Trophoblast cell (in vitro differentiated cells and primary cell): ENCODE results near the gene KPTN.

Source experiments
- DNase-seq, 2 donors: peaks; one replicate each; pipeline ENCODE4 v3.0.0-alpha.2; 2016
- H2AFZ ChIP-seq: 2 replicates; pipeline ENCODE4 v1.6.1; 2013; ENCODE audit warnings: low read length, moderate library complexity, mild to moderate bottlenecking; ENCODE audit not compliant: insufficient read depth, poor library complexity
- H2AK5ac ChIP-seq: 2 replicates; pipeline ENCODE4 v1.6.1; 2013; ENCODE audit warnings: mild to moderate bottlenecking, low read length
- H2BK120ac ChIP-seq: 2 replicates; pipeline ENCODE4 v1.6.1; 2013; ENCODE audit warnings: low read length, mild to moderate bottlenecking, moderate library complexity; ENCODE audit not compliant: insufficient read depth, poor library complexity
- H2BK12ac ChIP-seq: 2 replicates; pipeline ENCODE4 v1.6.1; 2013; ENCODE audit warnings: mild to moderate bottlenecking, low read length, moderate library complexity
- H2BK5ac ChIP-seq: 2 replicates; pipeline ENCODE4 v1.6.1; 2013; ENCODE audit warnings: low read length, low read depth, moderate library complexity, mild to moderate bottlenecking; ENCODE audit not compliant: poor library complexity
- H3K14ac ChIP-seq: 2 replicates; pipeline ENCODE4 v1.6.1; 2013; ENCODE audit warnings: mild to moderate bottlenecking, low read length
- H3K18ac ChIP-seq: 2 replicates; pipeline ENCODE4 v1.6.1; 2013; ENCODE audit warnings: mild to moderate bottlenecking, low read length
- H3K23ac ChIP-seq: 2 replicates; pipeline ENCODE4 v1.6.1; 2013; ENCODE audit warnings: low read length
- H3K27ac ChIP-seq: 2 replicates; pipeline ENCODE4 v1.5.1; 2013; ENCODE audit warnings: low read depth, mild to moderate bottlenecking, inconsistent platforms, low read length, moderate library complexity
- H3K27me3 ChIP-seq: 2 replicates; pipeline ENCODE4 v1.6.1; 2013; ENCODE audit warnings: inconsistent platforms, mild to moderate bottlenecking, low read length, moderate library complexity; ENCODE audit not compliant: insufficient read depth
- H3K36me3 ChIP-seq, 2 experiments: 1 replicate in 1 of 2; 2 replicates in 1 of 2; pipeline ENCODE4 v1.6.1; 2013; ENCODE audit warnings: low read length in 2 of 2, mild to moderate bottlenecking in 2 of 2, moderate library complexity in 1 of 2; ENCODE audit not compliant: insufficient read depth in 2 of 2, control insufficient read depth in 1 of 2
- H3K4ac ChIP-seq: 2 replicates; pipeline ENCODE4 v1.6.1; 2013; ENCODE audit warnings: low read depth, mild to moderate bottlenecking, low read length, moderate library complexity
- H3K4me1 ChIP-seq, 2 experiments: 1 replicate in 1 of 2; 2 replicates in 1 of 2; pipeline ENCODE4 v1.6.1; 2013; ENCODE audit warnings: low read length in 2 of 2, mild to moderate bottlenecking in 2 of 2, moderate library complexity in 1 of 2; ENCODE audit not compliant: insufficient read depth in 2 of 2, control insufficient read depth in 1 of 2
- H3K4me2 ChIP-seq: 2 replicates; pipeline ENCODE4 v1.6.1; 2013; ENCODE audit warnings: inconsistent platforms, mild to moderate bottlenecking, low read length, moderate library complexity
- H3K4me3 ChIP-seq: 2 replicates; pipeline ENCODE4 v1.5.1; 2013; ENCODE audit warnings: mild to moderate bottlenecking, low read depth, low read length, inconsistent platforms
- H3K79me1 ChIP-seq: one replicate; pipeline ENCODE4 v1.6.1; 2013; ENCODE audit warnings: low read length
- H3K79me2 ChIP-seq: 2 replicates; pipeline ENCODE4 v1.6.1; 2013; ENCODE audit warnings: low read length, mild to moderate bottlenecking; ENCODE audit not compliant: control insufficient read depth, insufficient read depth, poor library complexity
- H3K9ac ChIP-seq: 2 replicates; pipeline ENCODE4 v1.6.1; 2013; ENCODE audit warnings: mild to moderate bottlenecking, low read length
- H3K9me3 ChIP-seq: 2 replicates; pipeline ENCODE4 v1.6.1; 2013; ENCODE audit warnings: low read depth, mild to moderate bottlenecking, control low read depth, inconsistent platforms, low read length; ENCODE audit not compliant: insufficient read depth
- H4K12ac ChIP-seq: 2 replicates; pipeline ENCODE4 v1.6.1; 2013; ENCODE audit warnings: low read depth, mild to moderate bottlenecking, low read length, moderate library complexity
- H4K8ac ChIP-seq: 2 replicates; pipeline ENCODE4 v1.6.1; 2013; ENCODE audit warnings: low read depth, mild to moderate bottlenecking, low read length, moderate library complexity
- H4K91ac ChIP-seq: one replicate; pipeline ENCODE4 v1.6.1; 2013; ENCODE audit warnings: low read depth, mild to moderate bottlenecking, low read length, moderate library complexity
- WGBS: extraction: QIAGEN DNeasy Blood & Tissue Kit; methylation state at CpG from one replicate; pipeline ENCODE4 v1.1.7; 2013; ENCODE audit warnings: missing lambda C conversion rate; ENCODE audit not compliant: insufficient read length, insufficient coverage; ENCODE audit errors: extremely low coverage; 5-methylcytosine and 5-hydroxymethylcytosine counted together

Gene KPTN

GRCh38 chr19:47450478-47450877 is 33.5 kb downstream of the KPTN start:
- no peak overlapping the region for H4K91ac ChIP-seq
- H3K14ac ChIP-seq: no peak overlapping the region
- H3K18ac ChIP-seq: no peak overlapping the region
- no peak overlapping the region for H2BK5ac ChIP-seq
- H3K4me2 ChIP-seq: no peak overlapping the region
- H4K12ac ChIP-seq: no peak overlapping the region
- H3K4me1 ChIP-seq: peaks cover 7 to 11% of the 10 kb centered on the region in 2 experiments
- H4K8ac ChIP-seq: no peak overlapping the region
- no peak overlapping the region for H3K27ac ChIP-seq
- no CpG with 5 or more reads among the region's 7 CpGs for WGBS
- no peak overlapping the region for H3K9ac ChIP-seq
- no peak overlapping the region for H2AFZ ChIP-seq
- H2BK120ac ChIP-seq: no peak overlapping the region
- no peak overlapping the region for H2AK5ac ChIP-seq
- no peaks in the 10 kb centered on the region for H3K36me3 ChIP-seq
- H3K4ac ChIP-seq: no peak overlapping the region
- H3K23ac ChIP-seq: no peak overlapping the region
- H3K79me2 ChIP-seq: no peaks in the 10 kb centered on the region
- H3K27me3 ChIP-seq: peaks cover 24% of the 10 kb centered on the region
- H3K79me1 ChIP-seq: no peaks in the 10 kb centered on the region
- H3K4me3 ChIP-seq: no peak overlapping the region
- no peak for DNase-seq
- no peak overlapping the region for H2BK12ac ChIP-seq
- H3K9me3 ChIP-seq: peaks cover 23% of the 10 kb centered on the region

GRCh38 chr19:47448360-47448727 is 35.7 kb downstream of the KPTN start:
- H3K9me3 ChIP-seq: peaks cover 23% of the 10 kb centered on the region
- H4K12ac ChIP-seq: no peak overlapping the region
- H3K4me3 ChIP-seq: no peak overlapping the region
- DNase-seq: no peak
- peaks cover 25% of the 10 kb centered on the region for H3K27me3 ChIP-seq
- no peak overlapping the region for H2BK12ac ChIP-seq
- H2BK120ac ChIP-seq: no peak overlapping the region
- no peaks in the 10 kb centered on the region for H3K36me3 ChIP-seq
- peaks cover 7 to 11% of the 10 kb centered on the region in 2 experiments for H3K4me1 ChIP-seq
- no peak overlapping the region for H4K8ac ChIP-seq
- H4K91ac ChIP-seq: no peak overlapping the region
- no peak overlapping the region for H3K9ac ChIP-seq
- H3K4ac ChIP-seq: no peak overlapping the region
- no peak overlapping the region for H3K18ac ChIP-seq
- no peak overlapping the region for H3K23ac ChIP-seq
- H2AK5ac ChIP-seq: no peak overlapping the region
- no peaks in the 10 kb centered on the region for H3K79me2 ChIP-seq
- H3K4me2 ChIP-seq: no peak overlapping the region
- no CpG with 5 or more reads among the region's 9 CpGs for WGBS
- H2BK5ac ChIP-seq: no peak overlapping the region
- no peaks in the 10 kb centered on the region for H3K79me1 ChIP-seq
- H3K27ac ChIP-seq: no peak overlapping the region
- no peak overlapping the region for H2AFZ ChIP-seq
- H3K14ac ChIP-seq: no peak overlapping the region

GRCh38 chr19:47447470-47448359 is 36.3 kb downstream of the KPTN start:
- Histone ChIP-seq H3K14ac (no peak overlapping the region), H3K18ac (no peak overlapping the region), H3K9me3 (peaks cover 23% of the 10 kb centered on the region), H2AK5ac (no peak overlapping the region), H4K91ac (no peak overlapping the region), H3K79me1 (no peaks in the 10 kb centered on the region), H3K4ac (no peak overlapping the region), H2BK5ac (no peak overlapping the region), H3K4me1 (peaks cover 7 to 11% of the 10 kb centered on the region in 2 experiments), H4K8ac (no peak overlapping the region), H2BK12ac (no peak overlapping the region), H3K27me3 (peaks cover 25% of the 10 kb centered on the region), H2BK120ac (no peak overlapping the region), H3K23ac (no peak overlapping the region), H2AFZ (no peak overlapping the region), H3K79me2 (no peaks in the 10 kb centered on the region), H3K9ac (no peak overlapping the region), H3K36me3 (no peaks in the 10 kb centered on the region), H3K27ac (no peak overlapping the region), H3K4me3 (peak overlapping the region; percentile 49), H3K4me2 (peak overlapping the region; percentile 31), H4K12ac (no peak overlapping the region)
- WGBS: no CpG with 5 or more reads among the region's 95 CpGs
- peak in 1 of 2 donors; percentile 29 for DNase-seq

GRCh38 chr19:47446534-47447469 is 37.2 kb downstream of the KPTN start:
- Histone ChIP-seq H3K79me2 (no peaks in the 10 kb centered on the region), H3K4me1 (peaks cover 7 to 11% of the 10 kb centered on the region in 2 experiments), H2BK5ac (no peak overlapping the region), H3K27me3 (peaks cover 25% of the 10 kb centered on the region), H2AK5ac (no peak overlapping the region), H3K79me1 (no peaks in the 10 kb centered on the region), H3K23ac (no peak overlapping the region), H3K4ac (no peak overlapping the region), H3K36me3 (no peaks in the 10 kb centered on the region), H3K27ac (no peak overlapping the region), H2AFZ (no peak overlapping the region), H4K12ac (no peak overlapping the region), H3K9me3 (peaks cover 23% of the 10 kb centered on the region), H3K4me2 (no peak overlapping the region), H3K14ac (no peak overlapping the region), H2BK12ac (no peak overlapping the region), H3K4me3 (no peak overlapping the region), H3K9ac (no peak overlapping the region), H3K18ac (no peak overlapping the region), H4K8ac (no peak overlapping the region), H4K91ac (no peak overlapping the region), H2BK120ac (no peak overlapping the region)
- no peak for DNase-seq
- no CpG with 5 or more reads among the region's 28 CpGs for WGBS
